Stimulated activated naive CD8-positive, alpha-beta T cell treated with anti-CD3 and anti-CD28 coated beads, Interleukin-15, amount 100 ng/mL, for 72 hours (primary cell): Measurements from ENCODE around the gene FAM3B.
"Not testable (repeated sequence)": the region's sequence is repeated elsewhere in the genome, so short reads cannot be mapped to it uniquely, and the experiment has no call there.

Experiments used
- ATAC-seq: fragments of 150-1000 bp; cut with Tn5 transposase; 2 replicates; pipeline ENCODE4 v1.10.0; 2021; ENCODE audit warnings: mild to moderate bottlenecking, moderate library complexity
- DNase-seq, 2 donors: peaks; one replicate each; pipeline ENCODE4 v3.0.0; 2021 to 2022
- H3K27ac Mint-ChIP-seq, 2 donors: one replicate each; pipeline ENCODE4 v1.8.0; 2022; ENCODE audit warnings: mild to moderate bottlenecking in 2 of 2, mixed read lengths in 2 of 2, moderate library complexity in 2 of 2
- H3K27me3 Mint-ChIP-seq: one replicate; pipeline ENCODE4 v1.8.0; 2022; ENCODE audit warnings: mixed read lengths
- H3K4me1 Mint-ChIP-seq: one replicate; pipeline ENCODE4 v1.8.0; 2022; ENCODE audit warnings: mild to moderate bottlenecking, mixed read lengths
- H3K4me3 Mint-ChIP-seq, 2 donors: one replicate each; pipeline ENCODE4 v1.8.0; 2022; ENCODE audit warnings: mild to moderate bottlenecking in 2 of 2, mixed read lengths in 2 of 2, moderate library complexity in 1 of 2
- H3K9me3 Mint-ChIP-seq, 2 donors: one replicate each; pipeline ENCODE4 v1.8.0; 2022; ENCODE audit warnings: mixed read lengths in 2 of 2

FAM3B gene

GRCh38 chr21:41307219-41307618 is 9.4 kb upstream of the FAM3B start:
- ATAC-seq (no peak), DNase-seq (no peak)
- H3K4me1 Mint-ChIP-seq: no peaks in the 10 kb centered on the region
- H3K27me3 Mint-ChIP-seq: peaks cover 10% of the 10 kb centered on the region
- H3K27ac Mint-ChIP-seq: no peak overlapping the region
- H3K4me3 Mint-ChIP-seq: no peak overlapping the region
- no peaks in the 10 kb centered on the region for H3K9me3 Mint-ChIP-seq

GRCh38 chr21:41313285-41314164 is 3.1 kb upstream of the FAM3B start:
- not testable (repeated sequence) for H3K4me3 Mint-ChIP-seq, H3K9me3 Mint-ChIP-seq, DNase-seq, ATAC-seq, H3K27ac Mint-ChIP-seq, H3K4me1 Mint-ChIP-seq
- peaks cover 50% of the 10 kb centered on the region for H3K27me3 Mint-ChIP-seq

- DNase-seq (no peak), ATAC-seq (no peak)
- Mint-ChIP-seq H3K4me3 (peak overlapping the region in 1 of 2 donors; percentile 13), H3K27ac (no peak overlapping the region), H3K4me1 (peaks cover 6% of the 10 kb centered on the region), H3K27me3 (peaks cover 48% of the 10 kb centered on the region), H3K9me3 (no peaks in the 10 kb centered on the region)
Observed at GRCh38 chr21:41315726-41316125, 875 bp upstream of the FAM3B start.

GRCh38 chr21:41317063-41317392 is 427 bp downstream of the FAM3B start:
- no peak overlapping the region for H3K27ac Mint-ChIP-seq
- H3K27me3 Mint-ChIP-seq: peaks cover 54% of the 10 kb centered on the region
- H3K9me3 Mint-ChIP-seq: no peaks in the 10 kb centered on the region
- peaks cover 19% of the 10 kb centered on the region for H3K4me1 Mint-ChIP-seq
- DNase-seq: no peak
- ATAC-seq: no peak
- peak overlapping the region in 1 of 2 donors; percentile 42 for H3K4me3 Mint-ChIP-seq

GRCh38 chr21:41317458-41317857 is 857 bp downstream of the FAM3B start:
- Mint-ChIP-seq H3K4me3 (peak overlapping the region in 1 of 2 donors; percentile 34), H3K27ac (no peak overlapping the region), H3K9me3 (no peaks in the 10 kb centered on the region), H3K4me1 (peaks cover 20% of the 10 kb centered on the region), H3K27me3 (peaks cover 56% of the 10 kb centered on the region)
- ATAC-seq: no peak
- DNase-seq: no peak

GRCh38 chr21:41318218-41318617 is 1.6 kb downstream of the FAM3B start:
- no peak overlapping the region for H3K27ac Mint-ChIP-seq
- DNase-seq: no peak
- ATAC-seq: no peak
- H3K9me3 Mint-ChIP-seq: no peaks in the 10 kb centered on the region
- no peak overlapping the region for H3K4me3 Mint-ChIP-seq
- H3K27me3 Mint-ChIP-seq: peaks cover 56% of the 10 kb centered on the region
- H3K4me1 Mint-ChIP-seq: peaks cover 20% of the 10 kb centered on the region

GRCh38 chr21:41319273-41319672 is 2.7 kb downstream of the FAM3B start:
- Mint-ChIP-seq H3K9me3 (no peaks in the 10 kb centered on the region), H3K4me1 (peaks cover 20% of the 10 kb centered on the region), H3K27me3 (peaks cover 56% of the 10 kb centered on the region)

GRCh38 chr21:41321211-41321907 is 4.8 kb downstream of the FAM3B start:
- Mint-ChIP-seq H3K4me1 (peaks cover 20% of the 10 kb centered on the region), H3K9me3 (no peaks in the 10 kb centered on the region), H3K27me3 (peaks cover 37% of the 10 kb centered on the region), H3K27ac (peak overlapping the region; percentile 1 to 59), H3K4me3 (no peak overlapping the region)
- ATAC-seq (peak; percentile 74), DNase-seq (peak in 1 of 2 donors; percentile 15)

More at GRCh38 chr21:41319273-41319672, 2.7 kb downstream of the FAM3B start:
- DNase-seq (no peak), ATAC-seq (no peak)
- no peak overlapping the region for H3K4me3 Mint-ChIP-seq
- H3K27ac Mint-ChIP-seq: no peak overlapping the region

GRCh38 chr21:41321908-41322495 is 5.4 kb downstream of the FAM3B start:
- DNase-seq (no peak), ATAC-seq (no peak)
- peaks cover 20% of the 10 kb centered on the region for H3K4me1 Mint-ChIP-seq
- no peaks in the 10 kb centered on the region for H3K9me3 Mint-ChIP-seq
- H3K27ac Mint-ChIP-seq: peak overlapping the region in 1 of 2 donors; percentile 1
- H3K4me3 Mint-ChIP-seq: no peak overlapping the region
- H3K27me3 Mint-ChIP-seq: peaks cover 31% of the 10 kb centered on the region

- no peak for DNase-seq
- H3K4me1 Mint-ChIP-seq: peaks cover 14% of the 10 kb centered on the region
- H3K27me3 Mint-ChIP-seq: peaks cover 23% of the 10 kb centered on the region
- no peak overlapping the region for H3K27ac Mint-ChIP-seq
- no peak for ATAC-seq
- H3K9me3 Mint-ChIP-seq: no peaks in the 10 kb centered on the region
- H3K4me3 Mint-ChIP-seq: no peak overlapping the region
Observed at GRCh38 chr21:41322496-41323382, 6.1 kb downstream of the FAM3B start.

GRCh38 chr21:41325138-41325912 is 8.7 kb downstream of the FAM3B start:
- Mint-ChIP-seq H3K4me3 (no peak overlapping the region), H3K4me1 (peaks cover 14% of the 10 kb centered on the region), H3K27ac (peak overlapping the region in 1 of 2 donors; percentile 64), H3K9me3 (no peaks in the 10 kb centered on the region), H3K27me3 (peaks cover 8% of the 10 kb centered on the region)
- ATAC-seq: no peak
- DNase-seq: no peak

GRCh38 chr21:41326414-41327080 is 9.9 kb downstream of the FAM3B start:
- Mint-ChIP-seq H3K27ac (peak overlapping the region in 1 of 2 donors; percentile 38), H3K4me1 (peaks cover 6% of the 10 kb centered on the region), H3K9me3 (no peaks in the 10 kb centered on the region), H3K4me3 (no peak overlapping the region), H3K27me3 (peaks cover 7% of the 10 kb centered on the region)
- DNase-seq (no peak), ATAC-seq (no peak)

- no peak for DNase-seq
- Mint-ChIP-seq H3K9me3 (no peaks in the 10 kb centered on the region), H3K4me1 (no peaks in the 10 kb centered on the region), H3K4me3 (no peak overlapping the region), H3K27me3 (no peaks in the 10 kb centered on the region), H3K27ac (peak overlapping the region; percentile 18 to 60)
- no peak for ATAC-seq
Observed at GRCh38 chr21:41327753-41328152, 11.2 kb downstream of the FAM3B start.
